BJ (cell line): Measurements from ENCODE around the gene KCMF1. TPM values are rescaled to one million over a fixed set of nuclear protein-coding genes. Genes with fewer than 3 reads are reported as not detected.

Experiments used
- CTCF ChIA-PET: fragments of 350-600 bp; formaldehyde crosslinking; extraction: SDS; loops from one replicate; lab custom pipeline; 2021; ENCODE audit warnings: antibody characterized with exemption, inconsistent platforms; lab: Yijun Ruan, JAX
- POLR2A ChIA-PET: fragments of 300-600 bp; sonication (Branson Sonifier 250); formaldehyde crosslinking; extraction: SDS; loops from one replicate; lab custom pipeline; 2021; ENCODE audit warnings: antibody characterized with exemption; lab: Charles Lee
- DNase-seq: peaks from one replicate; pipeline ENCODE4 v3.0.0-alpha.2; 2011; ENCODE audit warnings: low read depth
- H3K27me3 ChIP-seq: 2 replicates; pipeline ENCODE4 v1.6.0; 2011; ENCODE audit warnings: low read length; ENCODE audit not compliant: control insufficient read depth, insufficient read depth
- H3K36me3 ChIP-seq: 2 replicates; pipeline ENCODE4 v1.5.1; 2011; ENCODE audit warnings: low read length; ENCODE audit not compliant: control insufficient read depth, insufficient read depth
- H3K4me3 ChIP-seq: 2 replicates; pipeline ENCODE4 v1.5.1; 2011; ENCODE audit warnings: low read depth, mild to moderate bottlenecking, control low read depth, low read length
- CTCF ChIP-seq: IDR thresholded peaks from 2 replicates; pipeline ENCODE4 v1.5.1; 2011; ENCODE audit warnings: low read depth, mild to moderate bottlenecking, control low read depth, inconsistent platforms, low read length, moderate library complexity; ENCODE audit not compliant: insufficient read depth
- polyA plus RNA-seq: library from polyadenylated mRNA; depleted of rRNA; stranded (reverse); fragments of >200 nt; gene quantifications from 2 replicates; pipeline ENCODE4 v1.2.3, GENCODE V29; 2011

Gene KCMF1
- polyA plus RNA-seq, 1 experiment, result 83.3 TPM

DNA sequence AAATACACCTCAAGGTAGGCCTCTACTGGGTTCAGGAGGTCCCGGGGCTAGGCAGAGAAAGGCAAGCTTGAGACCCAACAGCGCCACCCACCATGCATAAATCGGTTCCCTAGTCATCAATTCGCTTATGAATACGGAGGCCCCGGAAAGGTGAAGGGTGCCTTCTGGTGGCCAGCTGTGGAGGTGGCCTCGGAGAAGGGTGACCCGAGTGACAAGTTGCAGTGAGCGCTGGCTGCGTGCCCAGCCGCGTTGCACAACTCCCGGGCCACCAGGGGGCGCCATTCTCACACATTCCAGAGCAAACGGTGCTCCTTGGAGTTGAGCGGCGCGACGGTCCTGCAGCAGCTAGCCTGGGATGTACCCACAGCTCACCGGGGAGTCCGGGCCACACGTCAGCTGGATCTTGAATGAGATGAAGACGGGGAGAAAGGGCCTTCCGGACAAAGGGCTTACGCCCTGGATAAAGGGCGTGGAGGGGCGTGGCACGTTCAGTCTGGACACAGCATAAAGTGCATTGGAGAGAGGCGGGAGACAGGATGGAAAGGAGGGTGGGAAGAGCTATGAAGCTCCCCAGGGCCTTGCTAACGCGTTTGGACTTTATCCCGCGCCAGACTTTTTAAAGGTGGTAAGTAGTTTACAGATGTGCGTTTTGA, 45.1 kb upstream of the KCMF1 start:
- ChIA-PET POLR2A (interaction anchor here (0.6 kb wide), 2 partner anchors 49 to 407 kb away, joined by 3 to 6 read pairs; no protein-coding TSS in a partner anchor), CTCF (interaction anchor here (0.6 to 3.2 kb wide), 65 partner anchors 9 to 476 kb away, joined by 3 to 106 read pairs (median 5); partner anchors contain the start of gene TRABD2A)
- Histone ChIP-seq H3K36me3 (no peaks in the 10 kb centered on the region), H3K27me3 (no peaks in the 10 kb centered on the region), H3K4me3 (peak overlapping the region; percentile 37)
- peak; percentile 94 for TF ChIP-seq CTCF
- peak; percentile 36 for DNase-seq

GRCh38 chr2:84927275-84927627, 43.7 kb upstream of the KCMF1 start:
- Histone ChIP-seq H3K36me3 (no peaks in the 10 kb centered on the region), H3K27me3 (no peaks in the 10 kb centered on the region), H3K4me3 (no peak overlapping the region)
- ChIA-PET CTCF (interaction anchor here (1.3 to 3.2 kb wide), 7 partner anchors 14 to 365 kb away, joined by 3 to 106 read pairs (median 5); no protein-coding TSS in a partner anchor), POLR2A (no interaction called here)
- TF ChIP-seq CTCF, result no peak
- DNase-seq, result no peak

DNA sequence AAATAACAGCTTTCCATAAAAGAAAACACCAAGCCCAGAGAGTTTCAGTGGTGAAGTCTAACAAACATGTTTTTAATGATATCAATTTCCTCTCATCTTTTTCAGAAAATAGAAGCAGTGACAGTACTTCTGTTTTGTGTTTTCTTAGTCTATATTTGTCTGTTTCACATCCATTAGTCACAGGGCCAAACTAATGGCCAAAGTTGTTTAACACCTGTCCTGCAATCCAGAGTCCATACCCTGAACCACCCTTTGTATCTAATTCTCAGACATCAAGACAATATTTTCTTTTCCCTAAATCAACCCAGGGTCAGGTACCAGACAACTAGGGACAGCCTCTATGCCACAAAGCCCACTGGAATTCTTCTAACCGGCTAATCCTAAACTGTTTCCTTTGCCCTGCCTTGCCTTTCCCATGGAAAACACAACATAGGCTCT, 39.6 kb upstream of the KCMF1 start:
- no peaks in the 10 kb centered on the region for H3K36me3 ChIP-seq
- POLR2A ChIA-PET, result no interaction called here
- no peaks in the 10 kb centered on the region for H3K27me3 ChIP-seq
- H3K4me3 ChIP-seq, result no peak overlapping the region
- TF ChIP-seq CTCF, result no peak
- no peak for DNase-seq
- CTCF ChIA-PET, result interaction anchor here (2.0 kb wide), 1 partner anchor 11 kb away, joined by 9 read pairs; no protein-coding TSS in a partner anchor

DNA sequence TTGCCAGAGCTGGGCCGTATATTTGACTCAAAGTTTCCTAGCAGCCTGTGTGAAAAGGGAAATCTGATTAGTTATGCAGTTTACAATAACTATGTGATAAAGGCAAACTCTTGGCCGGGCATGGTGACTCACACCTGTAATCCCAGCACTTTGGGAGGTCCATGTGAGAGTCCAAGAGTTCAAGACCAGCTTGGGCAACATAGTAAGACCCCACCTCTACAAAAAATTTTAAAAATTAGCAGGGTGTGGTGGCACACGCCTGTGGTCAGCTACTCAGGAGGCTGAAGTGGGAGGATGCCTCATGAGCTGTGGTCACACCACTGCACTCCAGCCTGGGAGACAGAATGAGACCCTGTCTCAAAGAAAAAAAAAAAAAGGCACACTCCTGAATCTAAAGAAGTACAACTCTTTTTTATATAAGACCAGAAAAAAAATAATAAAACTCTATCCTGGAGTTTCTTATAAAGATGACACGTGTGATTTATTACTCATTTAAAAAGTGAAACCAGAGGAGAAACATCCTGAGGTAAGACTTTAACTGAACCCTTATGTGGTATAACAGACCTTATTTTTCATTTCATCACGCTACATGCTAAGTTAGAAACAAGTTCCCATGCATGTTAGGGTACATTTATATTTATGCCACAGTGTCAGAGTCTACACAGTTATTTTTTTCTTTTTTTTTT, 32.6 kb upstream of the KCMF1 start:
- ChIA-PET POLR2A (no interaction called here), CTCF (interaction anchor here (0.7 to 14.0 kb wide), 2 partner anchors 13 to 76 kb away, joined by 3 to 106 read pairs; no protein-coding TSS in a partner anchor)
- Histone ChIP-seq H3K4me3 (no peak overlapping the region), H3K36me3 (no peaks in the 10 kb centered on the region), H3K27me3 (no peaks in the 10 kb centered on the region)
- TF ChIP-seq CTCF, result no peak
- peak; percentile 37 for DNase-seq

DNA sequence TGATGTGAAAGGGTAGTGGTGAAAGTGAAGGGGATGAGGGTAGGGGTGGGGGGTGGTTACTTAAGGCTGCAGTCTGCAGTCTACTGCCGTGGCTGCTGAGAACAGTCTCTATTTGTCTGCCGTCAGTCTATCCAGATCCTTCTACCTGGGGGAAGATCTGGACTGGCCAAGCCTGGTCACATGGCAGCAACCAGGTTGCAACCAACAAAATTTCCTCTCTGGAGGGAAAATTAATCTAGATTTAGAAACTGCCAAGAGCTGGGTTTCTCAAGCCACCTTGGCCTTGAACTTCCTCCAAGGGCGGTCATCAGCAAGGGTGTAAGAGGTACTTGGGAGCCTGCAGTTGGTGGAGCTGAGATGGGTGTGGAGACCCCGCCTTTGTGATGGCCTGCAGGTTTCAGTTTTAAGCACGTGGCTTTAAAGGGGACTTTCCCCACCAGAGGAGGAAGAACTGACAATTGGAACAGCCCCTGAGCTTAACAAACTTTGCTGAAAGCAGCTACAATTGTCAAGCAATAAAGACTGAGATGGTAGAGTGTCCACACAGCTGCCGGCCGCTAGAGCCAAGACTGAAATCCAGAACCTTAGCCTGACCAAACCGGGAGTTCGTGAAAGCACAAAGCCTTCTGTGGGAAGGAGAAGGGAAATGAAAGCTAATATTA, 31.4 kb upstream of the KCMF1 start:
- no peak for DNase-seq
- Histone ChIP-seq H3K27me3 (no peaks in the 10 kb centered on the region), H3K4me3 (no peak overlapping the region), H3K36me3 (no peaks in the 10 kb centered on the region)
- POLR2A ChIA-PET, result no interaction called here
- CTCF ChIA-PET, result interaction anchor here (0.8 to 14.0 kb wide), 6 partner anchors 9 to 127 kb away, joined by 3 to 106 read pairs (median 4); no protein-coding TSS in a partner anchor
- TF ChIP-seq CTCF, result no peak
